ENCODE measurements around the gene SERHL2. TPM values are rescaled to one million over a fixed set of nuclear protein-coding genes. Genes with fewer than 3 reads are reported as not detected.
A peak's percentile ranks its signal among the peaks of the same experiment; 100 is the strongest.
"Not testable (repeated sequence)": the region's sequence is repeated elsewhere in the genome, so short reads cannot be mapped to it uniquely, and the experiment has no call there.

The SERHL2 gene
- total RNA-seq, 1 experiment from 2014 or later, result 0.75 TPM

DNA sequence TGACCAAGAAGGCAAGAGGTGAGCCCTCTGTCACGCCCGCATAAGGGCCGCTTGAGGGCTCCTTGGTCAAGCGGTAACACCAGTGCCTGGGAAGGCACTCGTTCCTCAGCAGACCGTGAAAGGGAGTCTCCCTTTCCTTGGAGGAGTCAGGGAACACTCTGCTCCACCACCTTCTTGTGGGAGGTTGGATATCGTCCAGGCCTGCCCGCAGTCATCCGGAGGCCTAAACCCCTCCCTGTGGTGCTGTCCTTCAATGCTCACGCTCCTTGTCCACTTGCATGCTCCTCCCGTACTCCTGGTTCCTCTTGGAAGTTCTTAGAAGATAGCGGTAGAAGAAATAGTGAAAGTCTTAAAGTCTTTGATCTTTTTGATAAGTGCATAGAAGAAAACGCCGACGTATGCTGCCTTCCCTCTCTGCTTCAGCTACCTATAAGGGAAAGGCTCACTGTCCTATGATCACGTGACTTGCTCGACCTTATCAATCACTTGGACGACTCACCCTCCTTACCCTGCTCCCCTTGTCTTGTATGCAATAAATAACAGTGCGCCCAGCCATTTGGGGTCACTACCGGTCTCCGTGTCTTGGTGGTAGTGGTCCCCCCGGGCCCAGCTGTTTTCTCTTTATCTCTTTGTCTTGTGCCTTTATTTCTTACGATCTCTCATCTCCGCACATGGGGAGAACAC lies 22.2 kb upstream of the SERHL2 start:
- H3K36me3 Mint-ChIP-seq (ENCODE audit: insufficient read depth, unreplicated experiment); BruUV-seq (replicated peaks); intact Hi-C loops (cut with micrococcal nuclease); POLR2A ChIA-PET; H3K4me1 Mint-ChIP-seq (ENCODE audit: insufficient read depth, unreplicated experiment); DNase-seq (ENCODE audit: unreplicated experiment); H3K4me3 Mint-ChIP-seq (ENCODE audit: unreplicated experiment); H3K9me3 Mint-ChIP-seq (ENCODE audit: unreplicated experiment): not testable (repeated sequence)
- CTCF ChIA-PET, result interaction anchor here (0.7 to 1.0 kb wide), 2 partner anchors 19 to 30 kb away, joined by 3 read pairs; no protein-coding TSS in a partner anchor
- Mint-ChIP-seq H3K27me3 (ENCODE audit: insufficient read depth, unreplicated experiment) (peaks cover 15% of the 10 kb centered on the region), H3K27ac (ENCODE audit: low read depth, unreplicated experiment) (peak overlapping the region; percentile 67)

DNA sequence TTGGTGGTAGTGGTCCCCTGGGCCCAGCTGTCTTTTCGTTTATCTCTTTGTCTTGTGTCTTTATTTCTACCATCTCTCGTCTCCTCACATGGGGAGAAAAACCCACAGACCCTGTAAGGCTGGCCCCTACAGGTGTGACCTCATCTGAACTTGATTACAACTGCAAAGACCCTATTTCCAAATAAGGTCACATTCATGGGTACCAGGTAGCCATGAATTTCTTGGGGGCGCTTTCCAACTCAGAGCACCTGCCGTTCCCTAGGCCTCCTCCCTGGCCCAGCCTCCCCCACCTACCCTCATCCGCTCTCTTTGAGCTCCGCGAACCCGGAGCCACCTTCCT lies 20.1 kb upstream of the SERHL2 start:
- peak overlapping the region; percentile 89 for H3K27ac Mint-ChIP-seq (ENCODE audit: low read depth, unreplicated experiment)
- no TSS peak for BruUV-seq (replicated peaks)
- no peak for DNase-seq (ENCODE audit: unreplicated experiment)
- H3K27me3 Mint-ChIP-seq (ENCODE audit: insufficient read depth, unreplicated experiment), result peaks cover 15% of the 10 kb centered on the region
- CTCF ChIA-PET, result interaction anchor here (0.7 to 1.3 kb wide), 3 partner anchors 15 to 182 kb away, joined by 4 read pairs; no protein-coding TSS in a partner anchor
- intact Hi-C loops (cut with micrococcal nuclease), result no loop called here
- TF ChIP-seq, protein P1, sequence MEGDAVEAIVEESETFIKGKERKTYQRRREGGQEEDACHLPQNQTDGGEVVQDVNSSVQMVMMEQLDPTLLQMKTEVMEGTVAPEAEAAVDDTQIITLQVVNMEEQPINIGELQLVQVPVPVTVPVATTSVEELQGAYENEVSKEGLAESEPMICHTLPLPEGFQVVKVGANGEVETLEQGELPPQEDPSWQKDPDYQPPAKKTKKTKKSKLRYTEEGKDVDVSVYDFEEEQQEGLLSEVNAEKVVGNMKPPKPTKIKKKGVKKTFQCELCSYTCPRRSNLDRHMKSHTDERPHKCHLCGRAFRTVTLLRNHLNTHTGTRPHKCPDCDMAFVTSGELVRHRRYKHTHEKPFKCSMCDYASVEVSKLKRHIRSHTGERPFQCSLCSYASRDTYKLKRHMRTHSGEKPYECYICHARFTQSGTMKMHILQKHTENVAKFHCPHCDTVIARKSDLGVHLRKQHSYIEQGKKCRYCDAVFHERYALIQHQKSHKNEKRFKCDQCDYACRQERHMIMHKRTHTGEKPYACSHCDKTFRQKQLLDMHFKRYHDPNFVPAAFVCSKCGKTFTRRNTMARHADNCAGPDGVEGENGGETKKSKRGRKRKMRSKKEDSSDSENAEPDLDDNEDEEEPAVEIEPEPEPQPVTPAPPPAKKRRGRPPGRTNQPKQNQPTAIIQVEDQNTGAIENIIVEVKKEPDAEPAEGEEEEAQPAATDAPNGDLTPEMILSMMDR (IDR thresholded peaks at IDR 0.05; ENCODE audit: unreplicated experiment), result no peak
- H3K4me3 Mint-ChIP-seq (ENCODE audit: unreplicated experiment), result peak overlapping the region; percentile 75
- H3K9me3 Mint-ChIP-seq (ENCODE audit: unreplicated experiment), result no peaks in the 10 kb centered on the region
- H3K36me3 Mint-ChIP-seq (ENCODE audit: insufficient read depth, unreplicated experiment), result no peaks in the 10 kb centered on the region
- POLR2A ChIA-PET, result no interaction called here
- H3K4me1 Mint-ChIP-seq (ENCODE audit: insufficient read depth, unreplicated experiment), result peaks cover 8% of the 10 kb centered on the region

DNA sequence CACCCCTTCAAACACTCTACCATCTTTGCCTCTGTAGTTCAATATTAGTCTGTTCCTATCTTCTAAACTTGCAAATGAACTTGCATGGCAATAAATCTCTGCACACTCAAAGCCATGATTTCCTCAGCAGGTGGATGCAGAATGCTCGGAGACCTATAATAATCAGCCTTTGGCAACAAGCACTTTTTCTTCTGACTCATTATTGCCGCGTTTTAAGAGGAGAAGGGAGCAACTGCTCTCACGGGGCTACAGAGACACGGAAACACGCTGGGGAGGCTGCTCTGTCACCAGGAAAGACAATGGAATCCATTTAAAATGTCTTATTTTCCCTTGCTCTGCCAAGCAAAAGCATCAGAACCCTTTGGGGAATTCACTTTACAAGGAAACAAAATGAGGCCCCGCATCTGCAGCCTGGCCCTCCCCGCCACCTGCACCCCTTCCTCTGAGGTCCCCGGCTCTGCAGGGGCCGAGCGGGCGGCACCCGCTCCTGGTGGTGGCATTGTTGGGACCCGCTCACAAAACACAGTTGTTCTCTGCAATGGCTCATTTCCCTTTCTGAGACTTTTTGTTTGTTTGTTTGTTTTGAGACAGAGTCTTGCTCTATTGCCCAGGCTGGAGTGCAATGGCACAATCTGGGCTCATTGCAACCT lies 18.5 kb upstream of the SERHL2 start:
- H3K4me1 Mint-ChIP-seq (ENCODE audit: insufficient read depth, unreplicated experiment); H3K27ac Mint-ChIP-seq (ENCODE audit: low read depth, unreplicated experiment); H3K27me3 Mint-ChIP-seq (ENCODE audit: insufficient read depth, unreplicated experiment); intact Hi-C loops (cut with micrococcal nuclease); POLR2A ChIA-PET; H3K9me3 Mint-ChIP-seq (ENCODE audit: unreplicated experiment); H3K4me3 Mint-ChIP-seq (ENCODE audit: unreplicated experiment); BruUV-seq (replicated peaks); H3K36me3 Mint-ChIP-seq (ENCODE audit: insufficient read depth, unreplicated experiment); DNase-seq (ENCODE audit: unreplicated experiment): not testable (repeated sequence)
- CTCF ChIA-PET, result interaction anchor here (0.6 kb wide), 1 partner anchor 78 kb away, joined by 4 read pairs; no protein-coding TSS in a partner anchor

DNA sequence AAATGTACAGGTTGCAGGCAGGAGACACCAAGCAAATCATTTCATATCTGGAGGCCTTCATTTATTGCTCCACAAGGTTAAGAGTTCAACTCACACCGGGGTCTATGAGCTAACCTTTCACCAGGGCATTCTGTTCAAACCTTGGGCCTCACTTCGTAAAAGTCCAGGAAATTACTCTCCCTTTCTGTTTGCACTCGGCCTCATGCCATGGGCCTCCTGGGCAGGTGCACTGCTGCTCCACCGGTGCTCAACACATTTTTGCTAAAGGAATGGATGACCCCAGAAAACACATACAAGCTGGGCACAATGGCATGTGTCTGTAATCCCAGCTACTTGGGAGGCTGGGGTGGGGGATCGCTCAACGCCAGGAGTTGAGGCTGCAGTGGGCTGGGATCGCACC lies 17.6 kb upstream of the SERHL2 start:
- no TSS peak for BruUV-seq (replicated peaks)
- intact Hi-C loops (cut with micrococcal nuclease), result no loop called here
- no peak for DNase-seq (ENCODE audit: unreplicated experiment)
- Mint-ChIP-seq H3K4me1 (ENCODE audit: insufficient read depth, unreplicated experiment) (peaks cover 8% of the 10 kb centered on the region), H3K4me3 (ENCODE audit: unreplicated experiment) (no peak overlapping the region), H3K27ac (ENCODE audit: low read depth, unreplicated experiment) (no peak overlapping the region), H3K9me3 (ENCODE audit: unreplicated experiment) (no peaks in the 10 kb centered on the region), H3K36me3 (ENCODE audit: insufficient read depth, unreplicated experiment) (no peaks in the 10 kb centered on the region), H3K27me3 (ENCODE audit: insufficient read depth, unreplicated experiment) (no peaks in the 10 kb centered on the region)
- ChIA-PET CTCF (no interaction called here), POLR2A (no interaction called here)
- TF ChIP-seq, protein P1 (IDR thresholded peaks at IDR 0.05; ENCODE audit: unreplicated experiment), result no peak

DNA sequence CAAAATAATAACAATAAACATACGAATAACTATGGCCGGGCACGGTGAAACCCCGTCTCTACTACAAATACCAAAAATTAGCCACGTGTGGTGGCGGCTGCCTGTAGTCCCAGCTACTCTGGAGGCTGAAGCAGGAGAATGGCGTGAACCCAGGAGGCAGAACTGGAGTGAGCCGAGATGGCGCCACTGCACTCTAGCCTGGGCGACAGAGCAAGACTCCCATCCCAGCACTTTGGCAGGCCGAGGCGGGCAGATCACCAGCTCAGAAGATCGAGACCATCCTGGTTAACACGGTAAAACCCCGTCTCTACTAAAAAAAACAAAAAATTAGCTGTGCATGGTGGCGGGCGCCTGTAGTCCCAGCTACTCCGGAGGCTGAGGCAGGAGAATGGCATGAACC lies 17.1 kb upstream of the SERHL2 start:
- DNase-seq (ENCODE audit: unreplicated experiment); BruUV-seq (replicated peaks); H3K9me3 Mint-ChIP-seq (ENCODE audit: unreplicated experiment); intact Hi-C loops (cut with micrococcal nuclease); H3K27me3 Mint-ChIP-seq (ENCODE audit: insufficient read depth, unreplicated experiment); H3K4me3 Mint-ChIP-seq (ENCODE audit: unreplicated experiment); H3K4me1 Mint-ChIP-seq (ENCODE audit: insufficient read depth, unreplicated experiment); H3K27ac Mint-ChIP-seq (ENCODE audit: low read depth, unreplicated experiment); H3K36me3 Mint-ChIP-seq (ENCODE audit: insufficient read depth, unreplicated experiment): not testable (repeated sequence)
- ChIA-PET CTCF (interaction anchor here (0.5 to 1.0 kb wide), 2 partner anchors 9 to 851 kb away, joined by 3 to 4 read pairs; no protein-coding TSS in a partner anchor), POLR2A (interaction anchor here (0.8 kb wide), 1 partner anchor 219 kb away, joined by 3 read pairs; no protein-coding TSS in a partner anchor)

DNA sequence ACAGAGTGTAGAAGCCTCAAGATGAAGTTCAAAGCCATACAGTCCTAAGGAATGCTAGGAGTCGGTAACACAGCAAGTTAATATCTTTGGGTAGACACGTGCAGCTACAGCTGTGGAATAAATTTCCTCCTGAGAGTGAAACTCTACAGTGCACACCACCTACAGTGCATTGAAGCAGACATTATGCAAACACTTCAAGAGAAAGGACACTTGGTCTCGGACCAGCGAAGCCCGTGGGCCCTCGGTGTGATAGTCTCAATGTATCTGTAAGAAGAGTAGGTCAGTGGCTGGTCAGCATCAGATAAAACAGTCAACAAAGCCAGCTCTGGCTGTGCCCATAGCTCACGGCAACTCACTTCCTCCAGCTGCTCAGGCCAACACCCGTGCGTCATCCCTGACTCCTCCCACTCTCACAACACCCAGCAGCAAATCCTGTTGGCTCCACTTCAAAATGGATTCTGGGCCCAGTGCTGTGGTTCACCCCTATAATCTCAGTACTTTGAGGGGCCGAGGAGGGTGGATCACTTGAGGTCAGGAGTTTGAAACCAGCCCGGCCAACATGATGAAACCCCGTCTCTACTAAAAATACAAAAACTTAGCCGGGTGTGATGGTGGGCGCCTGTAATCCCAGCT lies 16.4 kb upstream of the SERHL2 start:
- H3K9me3 Mint-ChIP-seq (ENCODE audit: unreplicated experiment); H3K27me3 Mint-ChIP-seq (ENCODE audit: insufficient read depth, unreplicated experiment); H3K36me3 Mint-ChIP-seq (ENCODE audit: insufficient read depth, unreplicated experiment); intact Hi-C loops (cut with micrococcal nuclease); BruUV-seq (replicated peaks); H3K4me3 Mint-ChIP-seq (ENCODE audit: unreplicated experiment); H3K4me1 Mint-ChIP-seq (ENCODE audit: insufficient read depth, unreplicated experiment); DNase-seq (ENCODE audit: unreplicated experiment): not testable (repeated sequence)
- peak overlapping the region; percentile 84 for H3K27ac Mint-ChIP-seq (ENCODE audit: low read depth, unreplicated experiment)
- ChIA-PET CTCF (interaction anchor here (1.0 kb wide), 1 partner anchor 9 kb away, joined by 3 read pairs; no protein-coding TSS in a partner anchor), POLR2A (interaction anchor here (0.8 to 3.0 kb wide), 3 partner anchors 77 to 1091 kb away, joined by 3 to 11 read pairs (median 3); partner anchors contain the start of genes POLDIP3 and TOB2)

DNA sequence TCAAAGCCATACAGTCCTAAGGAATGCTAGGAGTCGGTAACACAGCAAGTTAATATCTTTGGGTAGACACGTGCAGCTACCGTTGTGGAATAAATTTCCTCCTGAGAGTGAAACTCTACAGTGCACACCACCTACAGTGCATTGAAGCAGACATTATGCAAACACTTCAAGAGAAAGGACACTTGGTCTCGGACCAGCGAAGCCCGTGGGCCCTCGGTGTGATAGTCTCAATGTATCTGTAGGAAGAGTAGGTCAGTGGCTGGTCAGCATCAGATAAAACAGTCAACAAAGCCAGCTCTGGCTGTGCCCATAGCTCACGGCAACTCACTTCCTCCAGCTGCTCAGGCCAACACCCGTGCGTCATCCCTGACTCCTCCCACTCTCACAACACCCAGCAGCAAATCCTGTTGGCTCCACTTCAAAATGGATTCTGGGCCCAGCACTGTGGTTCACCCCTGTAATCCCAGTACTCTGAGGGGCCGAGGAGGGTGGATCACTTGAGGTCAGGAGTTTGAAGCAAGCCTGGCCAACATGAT lies 14.5 kb upstream of the SERHL2 start:
- H3K36me3 Mint-ChIP-seq (ENCODE audit: insufficient read depth, unreplicated experiment); BruUV-seq (replicated peaks); H3K4me1 Mint-ChIP-seq (ENCODE audit: insufficient read depth, unreplicated experiment); intact Hi-C loops (cut with micrococcal nuclease); H3K4me3 Mint-ChIP-seq (ENCODE audit: unreplicated experiment); H3K27me3 Mint-ChIP-seq (ENCODE audit: insufficient read depth, unreplicated experiment); H3K9me3 Mint-ChIP-seq (ENCODE audit: unreplicated experiment): not testable (repeated sequence)
- POLR2A ChIA-PET, result interaction anchor here (0.6 to 3.0 kb wide), 5 partner anchors 41 to 542 kb away, joined by 3 to 11 read pairs (median 3); partner anchors contain the start of gene POLDIP3
- H3K27ac Mint-ChIP-seq (ENCODE audit: low read depth, unreplicated experiment), result peak overlapping the region; percentile 51
- CTCF ChIA-PET, result interaction anchor here (0.7 to 0.9 kb wide), 2 partner anchors 78 to 842 kb away, joined by 3 to 5 read pairs; no protein-coding TSS in a partner anchor
- DNase-seq (ENCODE audit: unreplicated experiment), result peak; percentile 50

All from MCF 10A (cell line).